H9 (cell line): ENCODE data around the gene NUDT3. TPM values are rescaled to one million over a fixed set of nuclear protein-coding genes. Genes with fewer than 3 reads are reported as not detected.

Experiments used
- DNase-seq: peaks from one replicate; pipeline ENCODE4 v3.0.0-alpha.2; 2017
- H2AFZ ChIP-seq: one replicate; pipeline ENCODE4 v1.6.1; 2013; ENCODE audit warnings: mild to moderate bottlenecking, low read length, control low read depth, moderate library complexity
- H2AK5ac ChIP-seq: 2 replicates; pipeline ENCODE4 v1.6.1; 2013; ENCODE audit warnings: low read length, control low read depth, mixed read lengths; ENCODE audit not compliant: insufficient read length
- H2BK120ac ChIP-seq: one replicate; pipeline ENCODE4 v1.6.1; 2013; ENCODE audit warnings: low read depth, mild to moderate bottlenecking, low read length, control low read depth, inconsistent platforms; ENCODE audit not compliant: poor library complexity, severe bottlenecking
- H2BK12ac ChIP-seq: 2 replicates; pipeline ENCODE4 v1.6.1; 2013; ENCODE audit warnings: low read length, control low read depth, mixed read lengths, low read depth; ENCODE audit not compliant: insufficient read length
- H2BK15ac ChIP-seq: 2 replicates; pipeline ENCODE4 v1.6.1; 2013; ENCODE audit warnings: low read depth, low read length, control low read depth
- H2BK20ac ChIP-seq: one replicate; pipeline ENCODE4 v1.6.1; 2013; ENCODE audit warnings: low read depth, mild to moderate bottlenecking, low read length, control low read depth, inconsistent platforms; ENCODE audit not compliant: poor library complexity, severe bottlenecking
- H2BK5ac ChIP-seq: 2 replicates; pipeline ENCODE4 v1.6.1; 2013; ENCODE audit warnings: low read length, control low read depth, mixed read lengths; ENCODE audit not compliant: insufficient read length
- H3K14ac ChIP-seq: 2 replicates; pipeline ENCODE4 v1.6.1; 2013; ENCODE audit warnings: low read length, control low read depth; ENCODE audit not compliant: insufficient read depth
- H3K18ac ChIP-seq: 2 replicates; pipeline ENCODE4 v1.6.1; 2013; ENCODE audit warnings: low read depth, mild to moderate bottlenecking, mixed read lengths, low read length, control low read depth; ENCODE audit not compliant: insufficient read length
- H3K23ac ChIP-seq: 2 replicates; pipeline ENCODE4 v1.6.1; 2013; ENCODE audit warnings: low read length, control low read depth, mixed read lengths, low read depth; ENCODE audit not compliant: insufficient read length
- H3K23me2 ChIP-seq: 2 replicates; pipeline ENCODE4 v1.6.1; 2013; ENCODE audit warnings: low read depth, mild to moderate bottlenecking, mixed read lengths, low read length, control low read depth; ENCODE audit not compliant: insufficient read length, poor library complexity, severe bottlenecking
- H3K27ac ChIP-seq: 2 replicates; pipeline ENCODE4 v1.5.1; 2013; ENCODE audit warnings: low read length, control low read depth, mixed read lengths, low read depth; ENCODE audit not compliant: insufficient read length
- H3K27me3 ChIP-seq: 2 replicates; pipeline ENCODE4 v1.6.1; 2013; ENCODE audit warnings: low read length, control low read depth, inconsistent platforms; ENCODE audit not compliant: insufficient read depth
- H3K4ac ChIP-seq: 2 replicates; pipeline ENCODE4 v1.6.1; 2013; ENCODE audit warnings: low read depth, mild to moderate bottlenecking, control low read depth, inconsistent platforms, low read length, moderate library complexity
- H3K4me1 ChIP-seq: 2 replicates; pipeline ENCODE4 v1.6.1; 2013; ENCODE audit warnings: low read length, control low read depth, inconsistent platforms; ENCODE audit not compliant: insufficient read depth
- H3K4me2 ChIP-seq: 2 replicates; pipeline ENCODE4 v1.6.1; 2013; ENCODE audit warnings: low read length, control low read depth, mixed read lengths; ENCODE audit not compliant: insufficient read length, insufficient read depth
- H3K56ac ChIP-seq: 2 replicates; pipeline ENCODE4 v1.6.1; 2013; ENCODE audit warnings: low read depth, mild to moderate bottlenecking, mixed read lengths, low read length, control low read depth; ENCODE audit not compliant: insufficient read length
- H3K79me1 ChIP-seq: 2 replicates; pipeline ENCODE4 v1.6.1; 2013; ENCODE audit warnings: low read depth, mild to moderate bottlenecking, moderate library complexity, low read length, control low read depth, inconsistent platforms; ENCODE audit not compliant: insufficient read depth, poor library complexity, severe bottlenecking
- H3K79me2 ChIP-seq: 2 replicates; pipeline ENCODE4 v1.6.1; 2013; ENCODE audit warnings: low read length, control low read depth, inconsistent platforms; ENCODE audit not compliant: insufficient read depth
- H3K9ac ChIP-seq: 2 replicates; pipeline ENCODE4 v1.6.1; 2013; ENCODE audit warnings: low read length, control low read depth, mixed read lengths; ENCODE audit not compliant: insufficient read length; ENCODE audit errors: extremely low read depth
- H3K9me3 ChIP-seq: one replicate; pipeline ENCODE4 v1.6.1; 2013; ENCODE audit warnings: low read depth, low read length, inconsistent platforms; ENCODE audit not compliant: control insufficient read depth
- H3T11ph ChIP-seq: one replicate; pipeline ENCODE4 v1.6.1; 2013; ENCODE audit warnings: mild to moderate bottlenecking, low read length, control low read depth, inconsistent platforms
- H4K20me1 ChIP-seq: one replicate; pipeline ENCODE4 v1.6.1; 2013; ENCODE audit not compliant: control insufficient read depth, insufficient read length, insufficient read depth
- H4K5ac ChIP-seq: 2 replicates; pipeline ENCODE4 v1.6.1; 2013; ENCODE audit warnings: low read depth, mild to moderate bottlenecking, mixed read lengths, low read length, control low read depth; ENCODE audit not compliant: insufficient read length
- H4K8ac ChIP-seq: replicated peaks from 2 replicates; pipeline ENCODE4 v1.6.1; 2013; ENCODE audit warnings: low read length, control low read depth, mixed read lengths, low read depth; ENCODE audit not compliant: insufficient read length
- H4K91ac ChIP-seq: 2 replicates; pipeline ENCODE4 v1.6.1; 2013; ENCODE audit warnings: low read depth, mild to moderate bottlenecking, moderate library complexity, mixed read lengths, low read length, control low read depth; ENCODE audit not compliant: insufficient read length
- H3K27ac Mint-ChIP-seq, 3 experiments: 2 replicates in 2 of 3; 3 replicates in 1 of 3; pipeline ENCODE4 v1.8.0; 2020 to 2021; ENCODE audit warnings: mixed read lengths in 3 of 3, mild to moderate bottlenecking in 1 of 3, moderate library complexity in 1 of 3
- H3K27me3 Mint-ChIP-seq: 2 replicates; pipeline ENCODE4 v1.8.0; 2021; ENCODE audit warnings: low read depth, mild to moderate bottlenecking, moderate library complexity, mixed read lengths
- H3K36me3 Mint-ChIP-seq, 3 experiments: 2 replicates in 2 of 3; 3 replicates in 1 of 3; pipeline ENCODE4 v1.8.0; 2020 to 2021; ENCODE audit warnings: low read depth in 3 of 3, mixed read lengths in 3 of 3; ENCODE audit not compliant: insufficient read depth in 1 of 3
- H3K4me1 Mint-ChIP-seq, 2 experiments: 2 replicates each; pipeline ENCODE4 v1.8.0; 2020; ENCODE audit warnings: mixed read lengths in 2 of 2
- H3K4me3 Mint-ChIP-seq, 2 experiments: 2 replicates in 1 of 2; 3 replicates in 1 of 2; pipeline ENCODE4 v1.8.0; 2020 to 2021; ENCODE audit warnings: mild to moderate bottlenecking in 2 of 2, mixed read lengths in 2 of 2, moderate library complexity in 1 of 2
- H3K9me3 Mint-ChIP-seq, 2 experiments: 2 replicates in 1 of 2; 3 replicates in 1 of 2; pipeline ENCODE4 v1.8.0; 2020; ENCODE audit warnings: mild to moderate bottlenecking in 2 of 2, mixed read lengths in 2 of 2, moderate library complexity in 1 of 2
- WGBS: extraction: QIAGEN DNeasy Blood & Tissue Kit; methylation state at CpG from one replicate; pipeline ENCODE4 v1.1.7; 2013; ENCODE audit warnings: missing lambda C conversion rate, low lambda C conversion rate, mixed read lengths; ENCODE audit not compliant: insufficient read length; ENCODE audit errors: extremely low coverage; 5-methylcytosine and 5-hydroxymethylcytosine counted together
- total RNA-seq: library from RNA; stranded (reverse); gene quantifications from 2 replicates; pipeline ENCODE4 v1.2.1, GENCODE V29; 2021
- TF ChIP-seq, protein P1 (sequence below): fragments of 200-600 bp; sonication (generic); conservative IDR thresholded peaks from 3 replicates; pipeline ENCODE4 v1.8.0; 2021; ENCODE audit warnings: antibody characterized with exemption, mild to moderate bottlenecking

Gene NUDT3
- total RNA-seq, 1 experiment from 2014 or later: 23.6 TPM

DNA sequence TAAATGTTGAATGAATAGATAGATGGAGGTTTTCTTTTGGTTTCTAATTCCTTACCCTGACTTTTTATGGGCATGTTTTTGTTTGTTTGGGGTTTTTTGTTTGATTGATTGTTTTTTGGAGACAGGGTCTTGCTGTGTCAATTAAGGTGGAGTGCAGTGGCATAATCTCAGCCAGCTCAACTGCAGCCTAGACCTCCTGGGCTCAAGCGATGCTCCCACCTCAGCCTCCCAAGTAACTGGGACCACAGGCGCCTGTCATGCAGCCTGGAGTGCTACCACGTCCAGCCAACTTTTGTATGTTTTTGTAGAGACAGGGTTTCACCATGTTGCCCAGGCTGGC is 1.5 kb upstream of the NUDT3 start:
- H3K4me1 ChIP-seq: no peaks in the 10 kb centered on the region
- no peak overlapping the region for H4K91ac ChIP-seq
- H3K23ac ChIP-seq: no peak overlapping the region
- no peak for DNase-seq
- H3K4me2 ChIP-seq: no peak overlapping the region
- no peak overlapping the region for H3T11ph ChIP-seq
- H2AFZ ChIP-seq: no peak overlapping the region
- Mint-ChIP-seq H3K27ac (no peak overlapping the region), H3K9me3 (peaks cover 14% of the 10 kb centered on the region in 2 experiments), H3K36me3 (peaks cover 4 to 11% (median 7%) of the 10 kb centered on the region in 3 experiments), H3K27me3 (peaks cover 4% of the 10 kb centered on the region; the same call in 1 of the 2 replicates), H3K4me1 (peaks cover 13 to 14% of the 10 kb centered on the region in 2 experiments), H3K4me3 (peak overlapping the region in 1 of 2 experiments; percentile 72; a peak in 1 of 5 replicates)
- H3K18ac ChIP-seq: no peak overlapping the region
- peaks cover 10% of the 10 kb centered on the region; the same call in 1 of the 2 replicates for H3K79me2 ChIP-seq
- no peak overlapping the region for H2BK12ac ChIP-seq
- no peak overlapping the region for H4K5ac ChIP-seq
- no peak overlapping the region for H3K9ac ChIP-seq
- H3K56ac ChIP-seq: no peak overlapping the region
- H4K20me1 ChIP-seq: no peaks in the 10 kb centered on the region
- H2BK5ac ChIP-seq: no peak overlapping the region
- no peak overlapping the region for H3K4ac ChIP-seq
- TF ChIP-seq, protein P1, sequence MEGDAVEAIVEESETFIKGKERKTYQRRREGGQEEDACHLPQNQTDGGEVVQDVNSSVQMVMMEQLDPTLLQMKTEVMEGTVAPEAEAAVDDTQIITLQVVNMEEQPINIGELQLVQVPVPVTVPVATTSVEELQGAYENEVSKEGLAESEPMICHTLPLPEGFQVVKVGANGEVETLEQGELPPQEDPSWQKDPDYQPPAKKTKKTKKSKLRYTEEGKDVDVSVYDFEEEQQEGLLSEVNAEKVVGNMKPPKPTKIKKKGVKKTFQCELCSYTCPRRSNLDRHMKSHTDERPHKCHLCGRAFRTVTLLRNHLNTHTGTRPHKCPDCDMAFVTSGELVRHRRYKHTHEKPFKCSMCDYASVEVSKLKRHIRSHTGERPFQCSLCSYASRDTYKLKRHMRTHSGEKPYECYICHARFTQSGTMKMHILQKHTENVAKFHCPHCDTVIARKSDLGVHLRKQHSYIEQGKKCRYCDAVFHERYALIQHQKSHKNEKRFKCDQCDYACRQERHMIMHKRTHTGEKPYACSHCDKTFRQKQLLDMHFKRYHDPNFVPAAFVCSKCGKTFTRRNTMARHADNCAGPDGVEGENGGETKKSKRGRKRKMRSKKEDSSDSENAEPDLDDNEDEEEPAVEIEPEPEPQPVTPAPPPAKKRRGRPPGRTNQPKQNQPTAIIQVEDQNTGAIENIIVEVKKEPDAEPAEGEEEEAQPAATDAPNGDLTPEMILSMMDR: no peak
- H3K23me2 ChIP-seq: peaks cover 9% of the 10 kb centered on the region
- no peak overlapping the region for H3K14ac ChIP-seq
- WGBS: no CpG with 5 or more reads among the region's 3 CpGs
- H3K79me1 ChIP-seq: no peaks in the 10 kb centered on the region
- no peak overlapping the region for H2AK5ac ChIP-seq
- no peak overlapping the region for H2BK120ac ChIP-seq
- H2BK15ac ChIP-seq: no peak overlapping the region
- no peak overlapping the region for H2BK20ac ChIP-seq
- H3K9me3 ChIP-seq: no peaks in the 10 kb centered on the region
- no peak overlapping the region for H4K8ac ChIP-seq
- no peak overlapping the region for H3K27ac ChIP-seq
- no peaks in the 10 kb centered on the region for H3K27me3 ChIP-seq
